Inferior parietal cortex (tissue), 1 donor: ENCODE data around the gene NIBAN1.
A peak's percentile ranks its signal among the peaks of the same experiment; 100 is the strongest.
"Not testable (repeated sequence)": the region's sequence is repeated elsewhere in the genome, so short reads cannot be mapped to it uniquely, and the experiment has no call there.

Experiments used
- DNase-seq: peaks from one replicate; pipeline ENCODE4 v3.0.0-alpha.2; 2016; ENCODE audit errors: extremely low spot score

The NIBAN1 gene

DNA sequence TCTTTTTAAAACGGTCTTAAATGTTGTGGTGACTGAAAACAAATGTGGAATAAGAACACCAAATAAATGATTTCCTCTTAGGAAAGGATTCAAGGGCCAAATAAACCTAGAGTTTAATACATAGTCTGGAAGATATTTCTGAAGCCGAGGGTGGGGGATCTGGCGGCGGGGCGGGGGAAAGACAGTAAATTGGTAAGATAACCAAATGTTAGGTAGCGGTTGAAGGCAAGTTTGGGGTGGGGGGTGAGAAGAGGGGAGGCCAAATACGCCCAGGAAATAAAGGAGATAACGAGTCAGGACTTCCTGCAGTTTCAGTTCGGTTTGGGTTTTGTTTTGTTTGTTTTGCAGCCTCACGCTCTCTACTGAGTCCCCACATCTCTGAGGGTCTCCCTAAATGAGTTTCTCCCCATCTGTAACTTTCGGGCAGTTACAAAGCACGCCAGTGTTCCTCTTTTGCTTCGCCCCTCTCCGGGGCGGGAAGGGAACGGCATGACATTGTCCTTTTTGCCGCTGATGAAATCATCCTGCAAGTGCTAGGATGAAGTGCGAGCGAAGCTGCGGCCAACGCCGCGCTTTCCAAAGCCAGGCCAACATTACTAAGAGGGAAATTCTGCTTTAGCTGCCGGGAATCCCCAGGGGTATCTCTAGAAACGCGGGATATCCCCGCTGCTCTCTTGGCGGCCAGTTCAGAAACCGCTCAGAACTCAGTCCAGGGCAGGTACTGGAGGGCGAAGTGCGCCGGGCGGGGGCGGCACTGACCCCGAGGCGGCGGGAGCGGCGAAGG is 844 bp downstream of the NIBAN1 start:
- DNase-seq: peak; percentile 37

DNA sequence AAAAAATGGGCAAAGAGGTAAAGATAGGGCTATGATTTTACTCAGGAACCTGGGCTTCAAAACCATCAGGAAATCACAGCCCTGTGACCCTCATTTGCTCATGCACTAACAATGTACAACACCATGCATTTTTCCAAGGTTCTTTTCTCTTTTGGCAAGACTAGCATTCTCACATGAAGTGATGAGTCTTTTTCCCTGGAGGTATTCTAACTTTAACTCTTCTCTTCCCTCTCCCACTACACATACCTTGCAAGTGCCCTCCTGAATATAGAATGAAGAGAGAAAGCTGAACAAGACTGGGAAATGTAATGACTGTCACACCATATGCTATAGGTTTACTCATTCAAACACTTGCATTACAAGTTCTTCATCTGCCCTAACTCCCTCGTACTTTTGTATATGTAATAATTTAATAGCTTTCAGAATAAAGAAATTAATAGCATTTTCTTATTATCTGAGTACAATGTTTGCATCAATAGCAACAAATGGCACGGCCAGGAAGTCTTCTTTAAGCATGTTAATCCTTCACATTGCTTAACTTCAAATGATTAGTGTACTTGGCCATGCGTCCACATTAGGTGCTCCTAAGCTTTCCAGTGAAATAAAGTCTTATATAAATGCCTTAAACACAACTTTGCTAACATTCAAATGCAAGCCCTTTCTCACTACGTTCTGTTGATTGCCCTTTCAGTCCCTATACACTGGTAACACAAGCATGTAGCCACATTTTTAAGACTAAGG is 1.8 kb downstream of the NIBAN1 start:
- DNase-seq: no peak

DNA sequence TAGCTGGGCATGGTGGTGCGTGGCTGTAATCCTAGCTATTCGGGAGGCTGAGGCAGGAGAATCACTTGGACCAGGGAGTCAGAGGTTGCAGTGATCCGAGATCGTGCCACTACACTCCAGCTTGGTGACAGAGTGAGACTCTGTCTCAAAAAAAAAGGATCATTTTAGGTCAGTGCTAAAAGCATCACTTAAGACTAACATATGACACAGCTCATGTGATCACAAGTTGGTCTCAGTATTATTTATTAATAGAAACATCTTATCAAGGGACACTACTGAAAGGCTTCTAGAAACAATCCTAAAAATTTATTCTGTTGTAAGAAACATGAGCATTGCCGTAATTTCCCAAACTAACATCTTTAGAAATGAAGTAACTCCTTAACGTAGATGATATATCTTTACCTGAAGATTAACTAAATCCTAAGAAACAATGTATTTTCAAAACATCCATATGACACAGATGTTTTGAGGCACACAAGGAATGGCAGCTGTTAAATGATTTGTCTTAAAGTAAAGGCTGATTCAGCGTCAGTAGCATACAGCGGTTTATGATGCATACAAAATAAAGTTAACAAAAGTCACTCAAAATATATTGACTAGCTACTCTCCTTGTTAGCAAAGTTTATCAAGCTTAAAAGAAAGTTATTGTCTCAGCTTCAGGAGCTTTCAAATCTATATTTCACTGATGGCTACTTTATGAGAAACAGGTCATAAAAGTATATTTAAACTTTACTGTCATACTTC is 2.6 kb downstream of the NIBAN1 start:
- no peak for DNase-seq

DNA sequence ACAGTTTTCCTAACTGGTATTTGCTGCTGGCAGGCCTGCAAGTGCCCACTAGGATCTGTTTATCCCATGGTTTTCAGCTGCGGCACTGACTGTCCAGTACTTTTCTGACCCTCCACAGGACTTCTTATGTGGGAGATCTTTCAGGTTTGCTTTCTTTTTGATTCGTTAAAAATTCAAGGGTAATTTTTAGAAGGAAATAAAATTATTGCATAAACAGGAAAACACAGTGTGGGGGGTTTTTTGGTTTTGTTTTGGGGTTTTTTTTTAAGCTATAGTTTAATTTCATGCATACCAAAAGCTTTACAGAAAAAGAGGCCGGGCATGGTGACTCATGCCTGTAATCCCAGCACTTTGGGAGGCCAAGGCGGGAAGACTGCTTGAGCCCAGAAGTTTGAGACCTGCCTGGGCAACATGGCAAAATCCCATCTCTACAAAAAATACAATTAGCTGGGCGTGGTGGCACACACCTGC is 3.6 kb downstream of the NIBAN1 start:
- no peak for DNase-seq

DNA sequence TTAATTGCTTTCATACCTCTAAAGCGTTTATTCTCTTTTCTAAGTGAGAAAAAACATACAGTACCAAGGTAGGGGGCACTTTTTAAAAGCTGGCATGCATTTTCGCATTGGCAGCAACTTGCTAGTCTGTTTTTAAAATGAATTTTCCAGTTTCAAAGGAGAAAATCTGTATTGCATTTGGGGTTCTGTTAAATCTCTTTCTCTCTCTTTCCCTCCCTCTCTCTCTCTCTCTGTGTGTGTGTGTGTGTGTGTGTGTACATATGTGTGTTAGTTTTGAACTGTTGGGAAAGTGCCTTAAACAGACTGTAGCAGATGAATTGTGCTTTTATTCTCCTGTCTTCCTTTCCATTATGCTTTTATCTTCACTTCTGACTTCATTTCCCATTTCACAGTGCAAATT is 7.3 kb downstream of the NIBAN1 start:
- no peak for DNase-seq

DNA sequence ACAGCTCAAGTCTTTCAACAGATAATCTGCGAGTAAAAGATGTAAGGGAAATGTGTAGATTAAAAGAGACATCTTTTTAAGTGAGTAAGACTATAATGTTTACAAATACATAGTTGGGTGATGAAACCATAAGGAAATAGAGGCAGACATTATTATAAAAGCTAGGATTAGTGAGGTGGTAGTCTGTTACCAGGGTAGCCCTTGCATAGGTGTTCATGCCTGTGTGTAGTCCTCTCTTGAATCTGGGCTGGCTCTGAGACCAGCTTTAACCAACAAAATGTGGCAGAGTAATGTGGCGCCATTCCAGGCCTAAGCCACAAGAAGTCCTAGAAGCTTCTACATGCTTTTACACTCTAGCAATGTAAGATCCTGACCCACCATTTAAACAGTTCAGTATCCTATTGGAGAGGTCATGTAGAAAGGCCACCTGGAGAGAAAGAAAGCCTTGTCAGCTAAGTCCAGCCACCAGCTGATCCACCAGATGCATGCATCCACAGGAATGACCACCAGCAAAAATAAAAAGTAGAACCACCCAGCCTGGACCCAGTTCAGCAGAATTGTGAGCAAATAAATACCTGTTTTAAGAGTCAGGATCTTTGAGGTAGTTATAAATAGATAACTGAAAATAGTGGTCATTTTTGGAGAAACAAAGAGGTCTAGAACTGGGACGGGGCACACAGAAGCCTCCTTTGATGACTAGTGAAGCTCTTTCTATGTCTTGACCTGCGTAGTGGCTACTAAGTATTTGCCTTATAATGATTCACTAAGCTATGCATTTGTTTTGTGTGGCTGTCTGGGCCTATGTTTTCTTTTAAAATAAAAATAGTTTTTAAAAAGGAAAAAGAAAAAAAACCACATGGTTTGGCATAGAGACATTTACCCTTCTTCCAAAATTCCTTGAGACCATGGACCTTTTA is 8.1 kb downstream of the NIBAN1 start:
- DNase-seq: no peak

DNA sequence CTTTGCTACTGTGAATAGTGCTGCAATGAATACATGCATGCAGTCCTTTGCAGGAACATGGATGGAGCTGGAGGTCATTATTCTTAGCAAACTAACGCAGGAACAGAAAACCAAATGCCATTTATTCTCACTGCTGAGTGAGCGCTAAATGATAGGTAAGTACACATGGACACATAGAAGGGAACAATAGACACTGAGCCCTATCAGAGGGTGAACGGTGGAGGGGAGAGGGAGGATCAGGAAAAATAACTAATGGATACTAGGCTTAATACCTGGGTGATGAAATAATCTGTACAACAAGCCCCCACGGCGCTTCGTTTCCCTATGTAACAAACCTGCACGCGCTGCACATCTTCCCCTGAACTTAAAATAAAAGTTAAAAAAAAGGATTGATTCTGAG is 8.9 kb downstream of the NIBAN1 start:
- no peak for DNase-seq

DNA sequence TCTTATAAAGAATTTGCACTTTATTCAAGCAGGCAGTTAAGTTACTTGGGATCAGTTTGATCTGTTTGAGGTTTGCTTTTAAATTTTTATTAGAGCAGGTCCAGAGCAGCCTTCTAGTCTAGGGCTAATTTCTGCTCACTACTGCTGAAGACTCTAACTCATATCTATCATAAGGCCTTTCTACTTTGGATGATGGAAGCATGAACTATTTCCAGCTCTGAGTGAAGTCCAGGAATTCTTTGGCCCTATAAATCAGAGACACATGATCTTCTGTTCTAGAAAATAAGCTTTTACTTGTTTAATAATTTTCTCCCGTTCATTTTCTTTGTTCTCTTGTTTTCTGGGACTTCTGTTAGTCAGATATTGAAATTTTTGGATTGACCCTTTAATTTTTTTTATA is 14.7 kb downstream of the NIBAN1 start:
- no peak for DNase-seq

DNA sequence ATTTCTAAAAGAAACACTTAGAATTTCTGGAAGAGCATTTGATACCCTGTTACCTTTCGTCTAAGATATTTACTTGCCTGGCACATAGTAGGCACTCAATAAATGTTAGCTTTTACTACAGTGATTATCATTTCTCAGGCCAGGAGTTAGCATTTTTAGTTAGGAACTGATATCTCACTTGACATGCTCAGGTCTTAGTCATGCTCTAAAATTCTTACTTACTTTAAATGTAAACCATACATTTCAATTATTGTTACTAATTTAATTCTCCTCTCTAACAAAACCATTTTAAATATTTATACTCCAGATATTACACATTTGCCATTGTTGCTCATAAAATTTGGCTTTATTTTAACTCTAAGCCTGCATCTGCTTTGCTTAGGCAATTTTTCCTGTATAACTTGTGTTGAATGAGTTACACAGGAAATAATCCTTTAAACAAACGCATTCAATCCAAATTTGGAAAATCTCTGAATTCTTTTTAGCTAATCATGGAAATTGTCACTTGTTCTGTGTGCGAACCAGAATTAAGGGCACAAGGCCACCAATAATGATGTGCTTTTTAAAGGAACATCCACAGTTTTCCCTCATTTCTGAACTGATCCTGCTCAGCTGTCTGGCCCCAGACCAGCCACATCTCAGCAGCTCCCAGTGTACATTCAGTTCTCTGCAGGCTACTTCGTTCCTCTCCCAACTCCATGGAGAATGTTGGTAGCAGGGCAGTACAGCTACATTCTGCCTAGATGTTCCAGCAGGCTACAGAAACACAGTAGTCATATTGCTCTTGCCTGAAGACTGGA is 15.6 kb downstream of the NIBAN1 start:
- DNase-seq: no peak

DNA sequence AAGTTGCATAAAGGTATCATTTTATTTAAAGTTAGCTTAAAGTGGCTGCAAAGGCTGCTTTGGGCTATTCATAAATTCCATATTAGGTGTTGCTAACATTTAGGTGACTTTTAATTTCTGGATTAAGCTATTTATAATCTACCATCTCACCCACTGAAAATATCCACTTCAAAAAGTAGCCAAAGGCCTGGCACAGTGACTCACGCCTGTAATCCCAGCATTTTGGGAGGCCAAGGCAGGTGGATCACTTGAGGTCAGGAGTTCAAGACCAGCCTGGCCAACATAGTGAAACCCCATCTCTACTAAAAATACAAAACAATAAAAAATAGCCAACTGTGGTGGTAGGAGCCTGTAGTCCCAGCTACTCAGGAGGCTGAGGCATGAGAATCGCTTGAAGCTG is 16.4 kb downstream of the NIBAN1 start:
- not testable (repeated sequence) for DNase-seq

DNA sequence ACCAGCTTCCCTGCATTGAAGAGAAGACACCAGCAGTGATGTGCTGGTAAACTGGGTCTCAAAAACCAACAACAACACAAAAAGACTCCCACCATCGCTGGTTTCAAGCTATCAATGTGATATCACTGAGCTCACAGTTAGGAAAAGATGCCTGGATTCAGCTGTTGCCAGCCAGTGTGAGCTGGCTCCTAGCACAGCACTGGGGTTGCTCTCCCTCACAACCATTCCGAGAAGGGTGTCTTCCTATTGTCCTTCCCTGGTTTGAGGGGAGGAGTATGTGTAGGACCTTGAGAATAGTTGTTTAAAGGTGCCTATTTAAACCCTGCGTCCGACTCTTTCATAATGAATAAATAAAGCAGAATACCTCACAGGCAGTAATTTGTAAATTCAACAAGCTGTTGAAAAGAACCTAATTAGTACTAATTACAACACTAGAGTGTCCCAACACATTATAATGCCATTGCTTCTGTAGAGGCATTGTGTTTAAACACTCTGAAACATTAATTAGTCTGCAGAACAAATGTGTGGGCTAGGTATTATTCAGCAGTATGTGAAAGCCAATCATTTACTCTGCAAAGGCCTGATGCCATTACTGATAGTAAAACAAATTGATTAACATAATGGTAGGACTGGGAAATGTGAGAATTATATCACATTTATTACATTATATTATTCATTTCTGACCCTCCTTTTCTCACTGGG is 17.2 kb downstream of the NIBAN1 start:
- no peak for DNase-seq

DNA sequence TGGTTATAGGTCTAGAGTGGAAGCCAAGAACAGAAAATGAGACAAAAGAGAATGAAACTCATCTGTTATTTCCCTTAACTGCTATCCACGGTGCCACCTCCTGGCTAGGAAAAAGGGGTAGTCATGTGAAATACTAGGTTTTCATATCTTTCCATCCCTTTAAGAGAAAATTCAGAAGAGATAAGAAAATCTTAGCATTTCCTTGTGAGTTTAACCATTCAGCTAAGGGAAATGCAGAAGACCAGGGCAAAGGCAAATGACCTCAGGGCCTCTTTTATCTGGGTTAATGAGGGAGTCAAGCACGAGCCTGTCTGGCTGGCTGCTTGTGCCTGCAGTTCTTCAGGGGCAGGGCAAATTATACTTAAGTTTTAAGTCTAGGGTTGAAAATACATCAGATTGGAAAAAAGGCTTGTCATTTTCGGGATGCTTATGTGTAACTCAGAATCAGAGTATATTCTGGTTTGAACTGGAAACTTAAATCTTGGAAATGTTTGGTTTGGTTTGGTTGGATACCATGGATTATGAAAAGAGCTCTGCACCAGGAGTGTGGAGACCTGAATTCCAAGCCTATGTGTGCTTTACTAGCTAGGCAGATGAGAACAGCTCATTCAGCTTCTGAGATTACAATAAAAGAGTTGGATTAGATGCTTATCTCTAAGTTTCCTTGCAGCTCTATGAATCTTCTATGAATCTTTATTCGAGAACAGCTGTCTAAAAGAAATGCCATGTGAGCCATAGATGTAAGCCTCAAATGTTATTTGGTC is 19.9 kb downstream of the NIBAN1 start:
- DNase-seq: no peak

DNA sequence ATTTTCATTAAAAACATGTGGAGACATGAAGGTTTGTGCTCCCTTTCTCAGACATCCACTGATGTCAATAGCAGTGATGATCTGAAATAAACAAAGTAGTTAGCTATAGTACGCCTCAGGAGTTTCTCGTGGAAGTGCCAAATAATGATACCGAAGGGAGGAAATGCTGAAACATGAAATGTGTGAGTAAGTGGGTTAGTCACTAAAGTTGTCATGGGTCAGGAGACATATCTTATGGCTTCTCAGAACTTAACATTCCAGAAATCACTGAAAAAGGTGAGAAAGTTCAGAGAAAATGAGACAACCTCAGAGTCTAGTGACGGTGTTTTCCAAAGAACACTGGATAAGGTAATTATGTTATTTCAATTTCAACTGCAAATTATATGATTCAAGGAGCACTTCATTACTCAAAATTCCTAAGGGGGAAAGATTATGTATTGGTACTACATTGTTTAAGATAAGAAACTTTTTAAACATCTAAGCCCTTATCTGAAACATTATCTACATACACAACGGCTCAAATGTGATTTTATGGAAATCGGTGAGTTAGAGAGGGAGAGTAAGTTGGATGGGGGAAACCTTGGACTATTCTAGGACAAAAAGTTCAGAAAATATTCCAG is 20.6 kb downstream of the NIBAN1 start:
- DNase-seq: no peak

DNA sequence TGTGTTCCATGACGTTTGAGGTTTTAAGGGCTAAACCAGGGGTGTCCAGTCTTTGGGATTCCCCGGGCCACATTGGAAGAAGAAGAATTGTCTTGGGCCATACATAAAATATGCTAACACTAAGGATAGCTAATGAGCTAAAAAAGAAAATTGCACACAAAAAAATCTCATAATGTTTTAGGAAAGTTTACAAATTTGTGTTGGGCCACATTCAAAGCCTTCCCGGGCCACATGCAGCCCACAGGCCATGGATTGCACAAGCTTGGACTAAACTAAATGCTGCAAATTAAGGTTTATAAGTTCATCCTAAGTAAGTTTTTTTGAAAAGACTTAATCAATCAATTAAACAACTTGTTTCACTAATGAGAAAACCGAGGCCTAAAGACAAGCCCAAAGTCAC is 21.9 kb downstream of the NIBAN1 start:
- DNase-seq: no peak

DNA sequence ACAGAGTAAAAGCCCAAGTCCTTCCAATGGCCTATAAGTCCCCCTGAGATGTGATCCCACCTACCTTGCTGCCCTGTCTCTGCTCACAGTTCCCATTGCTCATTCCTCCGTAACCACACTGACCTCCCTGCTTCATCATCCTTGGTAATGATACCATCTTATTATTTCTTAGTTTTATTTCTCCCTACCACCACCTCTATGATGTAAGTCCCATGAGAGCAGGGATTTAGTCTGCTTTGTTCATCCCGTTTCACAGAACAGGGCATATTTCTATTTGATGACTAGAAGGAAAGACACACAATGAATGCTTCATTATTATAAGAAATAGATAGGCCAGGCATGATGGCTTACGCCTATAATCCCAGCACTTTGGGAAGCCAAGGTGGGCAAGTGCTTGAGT is 22.5 kb downstream of the NIBAN1 start:
- no peak for DNase-seq

DNA sequence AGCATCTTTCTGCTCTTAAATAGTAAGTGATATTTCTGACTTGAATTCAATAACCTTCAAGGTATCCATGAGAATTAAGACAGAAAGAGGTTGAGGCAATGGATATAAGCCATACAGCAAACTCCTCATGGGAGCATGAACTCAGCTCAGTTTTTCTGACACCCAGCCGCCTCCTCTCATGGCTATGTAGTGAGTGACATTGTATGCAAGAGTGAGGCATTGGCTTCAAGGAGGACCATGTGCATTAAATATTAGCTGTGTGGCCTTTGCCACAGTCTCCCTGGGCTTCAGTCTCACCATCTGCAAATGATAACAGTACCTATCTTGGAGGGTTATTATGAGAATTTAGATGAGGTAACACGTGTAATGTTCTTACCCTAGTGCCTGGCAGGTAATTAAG is 23.4 kb downstream of the NIBAN1 start:
- DNase-seq: no peak

DNA sequence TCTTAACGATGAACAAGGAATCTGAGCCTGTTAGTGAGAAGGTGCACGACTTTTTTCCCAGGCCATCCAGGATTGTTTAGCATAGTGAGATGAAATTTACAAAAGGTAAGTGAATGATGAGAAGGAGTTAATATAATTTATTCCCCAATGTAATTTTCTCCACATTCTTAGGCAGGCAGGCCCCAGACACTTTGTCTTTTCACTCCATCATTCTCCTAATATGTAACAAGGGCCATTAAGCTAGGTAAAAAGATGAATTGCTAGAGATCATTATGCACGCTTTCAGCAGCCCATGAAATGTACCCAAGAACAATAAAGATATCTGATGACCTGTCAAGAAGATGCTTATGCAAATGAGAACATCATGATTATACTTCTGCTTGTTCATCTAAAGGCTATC is 24.1 kb downstream of the NIBAN1 start:
- DNase-seq: no peak

DNA sequence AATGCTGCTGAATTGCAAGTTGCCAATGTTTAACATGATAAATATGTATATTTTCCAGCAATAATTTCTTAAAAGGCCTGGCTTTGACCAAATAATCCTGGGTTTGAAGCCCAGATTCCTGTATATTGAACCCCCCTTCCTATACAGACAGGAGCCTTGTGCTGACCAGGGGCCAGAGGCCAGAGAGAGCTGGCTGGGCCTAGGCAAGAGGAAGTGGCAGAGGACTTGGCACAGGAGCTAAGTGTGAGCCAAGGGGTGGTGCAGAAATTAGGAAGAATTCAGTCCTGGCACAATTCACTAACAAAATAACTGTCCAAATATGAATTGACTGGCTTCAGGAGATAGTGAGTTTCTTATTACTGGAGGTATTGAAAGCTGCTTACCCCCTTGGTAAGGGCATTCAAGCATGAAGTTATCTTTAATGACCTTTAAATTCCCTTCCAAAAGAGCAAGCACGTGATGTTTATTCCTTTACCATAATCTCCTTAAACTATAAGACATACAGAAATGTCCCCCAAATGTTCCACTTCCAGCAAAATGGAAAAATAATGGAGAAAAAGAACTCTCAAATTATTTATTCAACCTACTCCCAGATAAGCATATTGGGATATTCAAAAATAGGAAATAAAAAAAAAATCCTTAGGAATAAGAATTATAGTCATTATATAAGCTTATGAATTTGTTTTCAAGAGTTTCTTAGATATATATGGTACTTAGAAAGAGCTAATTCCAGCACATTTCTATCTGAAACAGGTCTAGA is 26.6 kb downstream of the NIBAN1 start:
- DNase-seq: no peak
